ENCODE results near the gene ARID1B. TPM values are rescaled to one million over a fixed set of nuclear protein-coding genes. Genes with fewer than 3 reads are reported as not detected.

ARID1B gene
- total RNA-seq, 1 experiment from 2014 or later, result 63.9 TPM

DNA sequence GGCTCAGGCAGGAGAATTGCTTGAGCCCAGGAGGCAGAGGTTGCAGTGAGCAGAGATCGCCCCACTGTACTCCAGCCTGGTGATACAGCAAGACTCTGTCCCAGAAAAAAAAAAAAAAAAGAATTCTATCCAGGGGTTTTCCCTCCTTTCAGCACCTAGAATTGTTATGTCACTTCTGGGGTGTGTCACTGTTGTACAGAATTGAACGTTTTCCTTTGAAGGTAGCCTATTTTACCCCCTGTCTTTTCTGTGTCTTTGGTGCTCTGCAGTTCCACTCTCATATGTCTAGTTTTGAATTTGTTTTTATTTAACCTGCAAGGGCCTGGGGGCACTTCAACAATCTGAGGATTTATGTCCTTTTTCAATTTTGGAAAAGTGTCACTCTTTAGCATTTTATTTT lies 19.3 kb upstream of the ARID1B start:
- BruUV-seq (replicated peaks), result no TSS peak
- Mint-ChIP-seq H3K4me3 (ENCODE audit: unreplicated experiment) (no peak overlapping the region), H3K27me3 (ENCODE audit: insufficient read depth, unreplicated experiment) (no peaks in the 10 kb centered on the region), H3K4me1 (ENCODE audit: insufficient read depth, unreplicated experiment) (no peaks in the 10 kb centered on the region), H3K9me3 (ENCODE audit: unreplicated experiment) (no peaks in the 10 kb centered on the region), H3K36me3 (ENCODE audit: insufficient read depth, unreplicated experiment) (no peaks in the 10 kb centered on the region), H3K27ac (ENCODE audit: low read depth, unreplicated experiment) (no peak overlapping the region)
- POLR2A ChIA-PET, result no interaction called here
- DNase-seq (ENCODE audit: unreplicated experiment), result no peak
- TF ChIP-seq, protein P1, sequence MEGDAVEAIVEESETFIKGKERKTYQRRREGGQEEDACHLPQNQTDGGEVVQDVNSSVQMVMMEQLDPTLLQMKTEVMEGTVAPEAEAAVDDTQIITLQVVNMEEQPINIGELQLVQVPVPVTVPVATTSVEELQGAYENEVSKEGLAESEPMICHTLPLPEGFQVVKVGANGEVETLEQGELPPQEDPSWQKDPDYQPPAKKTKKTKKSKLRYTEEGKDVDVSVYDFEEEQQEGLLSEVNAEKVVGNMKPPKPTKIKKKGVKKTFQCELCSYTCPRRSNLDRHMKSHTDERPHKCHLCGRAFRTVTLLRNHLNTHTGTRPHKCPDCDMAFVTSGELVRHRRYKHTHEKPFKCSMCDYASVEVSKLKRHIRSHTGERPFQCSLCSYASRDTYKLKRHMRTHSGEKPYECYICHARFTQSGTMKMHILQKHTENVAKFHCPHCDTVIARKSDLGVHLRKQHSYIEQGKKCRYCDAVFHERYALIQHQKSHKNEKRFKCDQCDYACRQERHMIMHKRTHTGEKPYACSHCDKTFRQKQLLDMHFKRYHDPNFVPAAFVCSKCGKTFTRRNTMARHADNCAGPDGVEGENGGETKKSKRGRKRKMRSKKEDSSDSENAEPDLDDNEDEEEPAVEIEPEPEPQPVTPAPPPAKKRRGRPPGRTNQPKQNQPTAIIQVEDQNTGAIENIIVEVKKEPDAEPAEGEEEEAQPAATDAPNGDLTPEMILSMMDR (IDR thresholded peaks at IDR 0.05; ENCODE audit: unreplicated experiment), result no peak
- intact Hi-C loops (cut with micrococcal nuclease), result no loop called here
- CTCF ChIA-PET, result no interaction called here

DNA sequence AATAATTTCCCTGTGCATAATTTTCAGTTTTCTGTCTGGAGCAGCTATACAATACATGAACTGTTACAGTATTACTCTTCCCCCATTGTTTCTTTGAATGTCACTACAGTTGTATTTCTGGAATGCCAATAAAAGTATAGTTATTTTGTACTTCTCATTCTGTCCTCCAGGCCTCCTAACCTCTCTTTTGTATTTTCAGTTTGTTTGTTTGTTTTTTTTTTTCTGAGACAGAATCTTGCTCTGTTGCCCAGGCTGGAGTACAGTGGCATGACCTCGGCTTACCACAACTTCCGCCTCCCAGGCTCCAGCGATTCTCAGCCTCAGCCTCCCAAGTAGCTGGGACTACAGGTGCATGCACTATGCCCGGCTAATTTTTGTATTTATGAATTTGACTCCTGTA lies 16.8 kb upstream of the ARID1B start:
- ChIA-PET POLR2A (no interaction called here), CTCF (no interaction called here)
- Mint-ChIP-seq H3K9me3 (ENCODE audit: unreplicated experiment) (no peaks in the 10 kb centered on the region), H3K36me3 (ENCODE audit: insufficient read depth, unreplicated experiment) (no peaks in the 10 kb centered on the region), H3K4me3 (ENCODE audit: unreplicated experiment) (no peak overlapping the region), H3K27me3 (ENCODE audit: insufficient read depth, unreplicated experiment) (no peaks in the 10 kb centered on the region), H3K27ac (ENCODE audit: low read depth, unreplicated experiment) (no peak overlapping the region), H3K4me1 (ENCODE audit: insufficient read depth, unreplicated experiment) (no peaks in the 10 kb centered on the region)
- BruUV-seq (replicated peaks), result no TSS peak
- DNase-seq (ENCODE audit: unreplicated experiment), result no peak
- intact Hi-C loops (cut with micrococcal nuclease), result no loop called here
- TF ChIP-seq, protein P1 (IDR thresholded peaks at IDR 0.05; ENCODE audit: unreplicated experiment), result no peak

DNA sequence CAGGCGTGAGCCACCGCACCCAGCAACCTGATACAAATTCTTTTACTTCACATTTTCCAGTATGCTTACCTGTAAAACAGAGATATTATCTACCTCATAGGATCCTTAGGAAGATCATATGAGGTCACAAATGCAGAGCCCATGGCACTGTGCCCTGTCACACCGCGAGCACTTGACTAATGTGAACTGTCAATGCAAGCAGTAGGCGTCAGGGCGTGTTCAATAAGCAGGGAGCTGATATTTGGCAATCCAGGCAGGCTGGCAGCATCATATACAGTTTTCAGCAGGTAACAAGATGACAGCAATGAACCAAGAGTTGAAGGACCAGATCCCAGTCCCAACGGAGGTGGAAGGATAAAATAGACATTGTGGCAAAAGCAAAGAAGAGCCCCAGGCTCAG lies 14.6 kb upstream of the ARID1B start:
- Mint-ChIP-seq H3K4me3 (ENCODE audit: unreplicated experiment) (no peak overlapping the region), H3K9me3 (ENCODE audit: unreplicated experiment) (no peaks in the 10 kb centered on the region), H3K36me3 (ENCODE audit: insufficient read depth, unreplicated experiment) (no peaks in the 10 kb centered on the region), H3K4me1 (ENCODE audit: insufficient read depth, unreplicated experiment) (no peaks in the 10 kb centered on the region), H3K27me3 (ENCODE audit: insufficient read depth, unreplicated experiment) (no peaks in the 10 kb centered on the region), H3K27ac (ENCODE audit: low read depth, unreplicated experiment) (no peak overlapping the region)
- TF ChIP-seq, protein P1 (IDR thresholded peaks at IDR 0.05; ENCODE audit: unreplicated experiment), result no peak
- intact Hi-C loops (cut with micrococcal nuclease), result no loop called here
- POLR2A ChIA-PET, result interaction anchor here (0.6 to 1.8 kb wide), 2 partner anchors 26 to 42 kb away, joined by 3 to 14 read pairs; no protein-coding TSS in a partner anchor
- CTCF ChIA-PET, result interaction anchor here (0.7 kb wide), 2 partner anchors 11 to 102 kb away, joined by 3 read pairs; no protein-coding TSS in a partner anchor
- BruUV-seq (replicated peaks), result no TSS peak
- peak; percentile 5 for DNase-seq (ENCODE audit: unreplicated experiment)

DNA sequence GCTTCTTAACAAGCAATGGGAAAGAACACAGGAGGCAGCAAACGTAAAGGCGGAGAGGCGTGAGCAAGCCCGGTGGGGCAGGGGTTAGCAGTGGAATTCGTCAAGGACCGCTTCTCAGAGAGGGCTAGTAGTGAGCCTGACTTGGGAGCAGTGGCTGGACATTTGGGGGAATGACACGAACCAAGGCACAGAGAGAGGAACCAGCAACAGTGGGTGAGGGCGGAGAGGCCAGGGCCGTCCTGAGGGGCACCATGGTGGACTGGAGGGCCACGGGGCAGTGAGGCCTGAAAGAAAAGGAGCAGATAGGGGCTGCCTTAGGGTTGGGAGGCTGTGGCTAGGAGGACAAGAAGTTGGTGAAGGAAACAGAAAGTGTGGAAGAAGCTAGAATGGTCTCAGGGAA lies 12.1 kb upstream of the ARID1B start:
- H3K4me1 Mint-ChIP-seq (ENCODE audit: insufficient read depth, unreplicated experiment), result no peaks in the 10 kb centered on the region
- H3K36me3 Mint-ChIP-seq (ENCODE audit: insufficient read depth, unreplicated experiment), result no peaks in the 10 kb centered on the region
- TF ChIP-seq, protein P1 (IDR thresholded peaks at IDR 0.05; ENCODE audit: unreplicated experiment), result no peak
- H3K9me3 Mint-ChIP-seq (ENCODE audit: unreplicated experiment), result no peaks in the 10 kb centered on the region
- ChIA-PET POLR2A (no interaction called here), CTCF (interaction anchor here (0.7 to 1.1 kb wide), 2 partner anchors 44 to 45 kb away, joined by 3 read pairs; no protein-coding TSS in a partner anchor)
- H3K27me3 Mint-ChIP-seq (ENCODE audit: insufficient read depth, unreplicated experiment), result no peaks in the 10 kb centered on the region
- no TSS peak for BruUV-seq (replicated peaks)
- no peak for DNase-seq (ENCODE audit: unreplicated experiment)
- intact Hi-C loops (cut with micrococcal nuclease), result no loop called here
- no peak overlapping the region for H3K4me3 Mint-ChIP-seq (ENCODE audit: unreplicated experiment)
- H3K27ac Mint-ChIP-seq (ENCODE audit: low read depth, unreplicated experiment), result no peak overlapping the region

Data from MCF 10A (cell line).